LNCaP clone FGC (cell line): ENCODE data around the gene CHMP3.
"Not testable (repeated sequence)": the region's sequence is repeated elsewhere in the genome, so short reads cannot be mapped to it uniquely, and the experiment has no call there.

ENCODE experiments used
- DNase-seq: peaks from one replicate; pipeline ENCODE4 v3.0.0-alpha.2; 2011; ENCODE audit warnings: low read depth
- H3K4me3 ChIP-seq: 2 replicates; pipeline ENCODE4 v1.5.1; 2011; ENCODE audit warnings: mild to moderate bottlenecking, low read depth, low read length, control low read depth
- CTCF ChIP-seq: IDR thresholded peaks from 2 replicates; pipeline ENCODE4 v1.5.1; 2012; ENCODE audit warnings: mild to moderate bottlenecking; ENCODE audit not compliant: control insufficient read depth, insufficient read depth; ENCODE audit errors: extremely low read depth

Gene CHMP3

GRCh38 chr2:86593266-86593665 is 30.0 kb upstream of the CHMP3 start:
- H3K4me3 ChIP-seq = no peak overlapping the region
- TF ChIP-seq CTCF = no peak
- no peak for DNase-seq

- DNase-seq = no peak
- no peak overlapping the region for H3K4me3 ChIP-seq
- no peak for TF ChIP-seq CTCF
These were observed 29.4 kb upstream of the CHMP3 start for GRCh38 chr2:86592547-86593230.

GRCh38 chr2:86589701-86590100 is 26.5 kb upstream of the CHMP3 start:
- not testable (repeated sequence) for H3K4me3 ChIP-seq

GRCh38 chr2:86584151-86584913 is 21.1 kb upstream of the CHMP3 start:
- no peak for DNase-seq
- TF ChIP-seq CTCF = no peak
- H3K4me3 ChIP-seq = no peak overlapping the region

More at GRCh38 chr2:86589701-86590100, 26.5 kb upstream of the CHMP3 start:
- not testable (repeated sequence) for DNase-seq

GRCh38 chr2:86580560-86580959 is 17.3 kb upstream of the CHMP3 start:
- no peak for TF ChIP-seq CTCF
- DNase-seq = no peak
- no peak overlapping the region for H3K4me3 ChIP-seq

- TF ChIP-seq CTCF = no peak
- DNase-seq = no peak
- H3K4me3 ChIP-seq = no peak overlapping the region
These were observed 14.7 kb upstream of the CHMP3 start for GRCh38 chr2:86577817-86578456.

GRCh38 chr2:86570059-86570458 is 6.8 kb upstream of the CHMP3 start:
- TF ChIP-seq CTCF = no peak
- H3K4me3 ChIP-seq = no peak overlapping the region
- no peak for DNase-seq
